SKM-1 treated with dmso at 0.1 percent for 144 hours (cell line): ENCODE data around the gene FHIT.

Experiments used
- DNase-seq: peaks from one replicate; lab custom pipeline; 2025; ENCODE audit not compliant: unreplicated experiment; lab: John Stamatoyannopoulos, UW

The FHIT gene

GRCh38 chr3:59793976-59794375 lies 1457.3 kb downstream of the FHIT start:
- no peak for DNase-seq

GRCh38 chr3:59791774-59792308 lies 1459.4 kb downstream of the FHIT start:
- DNase-seq, result no peak

- no peak for DNase-seq
These were observed 1461.0 kb downstream of the FHIT start for GRCh38 chr3:59790241-59790640.

- no peak for DNase-seq
These were observed 1462.5 kb downstream of the FHIT start for GRCh38 chr3:59788801-59789200.

GRCh38 chr3:59788133-59788532 lies 1463.1 kb downstream of the FHIT start:
- no peak for DNase-seq

- DNase-seq, result no peak
These were observed 1464.9 kb downstream of the FHIT start for GRCh38 chr3:59786374-59786773.

- DNase-seq, result no peak
These were observed 1467.1 kb downstream of the FHIT start for GRCh38 chr3:59784164-59784563.

GRCh38 chr3:59783468-59783988 lies 1467.7 kb downstream of the FHIT start:
- DNase-seq, result no peak

GRCh38 chr3:59782664-59783063 lies 1468.6 kb downstream of the FHIT start:
- DNase-seq, result no peak

GRCh38 chr3:59780209-59780608 lies 1471.0 kb downstream of the FHIT start:
- DNase-seq, result no peak

- DNase-seq, result no peak
These were observed 1472.0 kb downstream of the FHIT start for GRCh38 chr3:59779260-59779659.

GRCh38 chr3:59777667-59778077 lies 1473.6 kb downstream of the FHIT start:
- no peak for DNase-seq

- no peak for DNase-seq
These were observed 1474.2 kb downstream of the FHIT start for GRCh38 chr3:59777066-59777465.

GRCh38 chr3:59775761-59776325 lies 1475.4 kb downstream of the FHIT start:
- DNase-seq, result no peak

- no peak for DNase-seq
These were observed 1476.1 kb downstream of the FHIT start for GRCh38 chr3:59775106-59775505.

GRCh38 chr3:59774634-59775033 lies 1476.6 kb downstream of the FHIT start:
- DNase-seq, result no peak

GRCh38 chr3:59774000-59774399 lies 1477.3 kb downstream of the FHIT start:
- DNase-seq, result no peak

- no peak for DNase-seq
These were observed 1478.5 kb downstream of the FHIT start for GRCh38 chr3:59772416-59773408.

GRCh38 chr3:59771768-59772181 lies 1479.5 kb downstream of the FHIT start:
- no peak for DNase-seq

- no peak for DNase-seq
These were observed 1482.0 kb downstream of the FHIT start for GRCh38 chr3:59769127-59769750.

GRCh38 chr3:59766200-59766872 lies 1484.9 kb downstream of the FHIT start:
- no peak for DNase-seq
